IPS-18a (cell line): Measurements from ENCODE around the gene SLC20A1.

Source experiments
- H3K27ac ChIP-seq: one replicate; pipeline ENCODE4 v1.5.1; 2013; ENCODE audit warnings: low read length
- H3K27me3 ChIP-seq: one replicate; pipeline ENCODE4 v1.6.1; 2013; ENCODE audit warnings: mild to moderate bottlenecking, low read length; ENCODE audit not compliant: control insufficient read depth, insufficient read depth
- H3K36me3 ChIP-seq: one replicate; pipeline ENCODE4 v1.6.1; 2013; ENCODE audit warnings: low read depth, low read length; ENCODE audit not compliant: control insufficient read depth
- H3K4me1 ChIP-seq: one replicate; pipeline ENCODE4 v1.6.1; 2013; ENCODE audit warnings: low read depth, low read length; ENCODE audit not compliant: control insufficient read depth
- H3K4me3 ChIP-seq: one replicate; pipeline ENCODE4 v1.5.1; 2013; ENCODE audit warnings: low read length
- H3K9ac ChIP-seq: one replicate; pipeline ENCODE4 v1.6.1; 2013; ENCODE audit warnings: mild to moderate bottlenecking, low read length, moderate library complexity
- H3K9me3 ChIP-seq: one replicate; pipeline ENCODE4 v1.6.1; 2013; ENCODE audit warnings: low read depth, low read length; ENCODE audit not compliant: control insufficient read depth

SLC20A1 gene

GRCh38 chr2:112671801-112672200, 26.1 kb downstream of the SLC20A1 start:
- Histone ChIP-seq H3K27ac (no peak overlapping the region), H3K36me3 (no peaks in the 10 kb centered on the region), H3K4me3 (no peak overlapping the region), H3K27me3 (no peaks in the 10 kb centered on the region), H3K9ac (no peak overlapping the region), H3K9me3 (no peaks in the 10 kb centered on the region), H3K4me1 (peaks cover 5% of the 10 kb centered on the region)

GRCh38 chr2:112673008-112673407, 27.3 kb downstream of the SLC20A1 start:
- Histone ChIP-seq H3K36me3 (no peaks in the 10 kb centered on the region), H3K4me3 (no peak overlapping the region), H3K9me3 (no peaks in the 10 kb centered on the region), H3K27ac (no peak overlapping the region), H3K9ac (no peak overlapping the region), H3K27me3 (no peaks in the 10 kb centered on the region), H3K4me1 (peaks cover 5% of the 10 kb centered on the region)

- H3K4me1 ChIP-seq = peaks cover 5% of the 10 kb centered on the region
- H3K27ac ChIP-seq = no peak overlapping the region
- no peaks in the 10 kb centered on the region for H3K9me3 ChIP-seq
- no peaks in the 10 kb centered on the region for H3K36me3 ChIP-seq
- no peak overlapping the region for H3K9ac ChIP-seq
- no peaks in the 10 kb centered on the region for H3K27me3 ChIP-seq
- H3K4me3 ChIP-seq = no peak overlapping the region
Measured at GRCh38 chr2:112674229-112674628, 28.5 kb downstream of the SLC20A1 start.

GRCh38 chr2:112679484-112679883, 33.7 kb downstream of the SLC20A1 start:
- H3K4me3 ChIP-seq = no peak overlapping the region
- H3K27me3 ChIP-seq = no peaks in the 10 kb centered on the region
- no peak overlapping the region for H3K27ac ChIP-seq
- H3K9me3 ChIP-seq = no peaks in the 10 kb centered on the region
- H3K4me1 ChIP-seq = no peaks in the 10 kb centered on the region
- no peak overlapping the region for H3K9ac ChIP-seq
- H3K36me3 ChIP-seq = no peaks in the 10 kb centered on the region

- Histone ChIP-seq H3K27me3 (no peaks in the 10 kb centered on the region), H3K9me3 (no peaks in the 10 kb centered on the region), H3K27ac (no peak overlapping the region), H3K36me3 (no peaks in the 10 kb centered on the region), H3K4me3 (no peak overlapping the region), H3K9ac (no peak overlapping the region), H3K4me1 (no peaks in the 10 kb centered on the region)
Measured at GRCh38 chr2:112680666-112681101, 34.9 kb downstream of the SLC20A1 start.

GRCh38 chr2:112682101-112682500, 36.4 kb downstream of the SLC20A1 start:
- Histone ChIP-seq H3K4me1 (no peaks in the 10 kb centered on the region), H3K9me3 (no peaks in the 10 kb centered on the region), H3K4me3 (no peak overlapping the region), H3K36me3 (no peaks in the 10 kb centered on the region), H3K27me3 (no peaks in the 10 kb centered on the region), H3K9ac (no peak overlapping the region), H3K27ac (no peak overlapping the region)

- Histone ChIP-seq H3K27ac (no peak overlapping the region), H3K9ac (no peak overlapping the region), H3K9me3 (no peaks in the 10 kb centered on the region), H3K4me3 (no peak overlapping the region), H3K36me3 (no peaks in the 10 kb centered on the region), H3K4me1 (no peaks in the 10 kb centered on the region), H3K27me3 (no peaks in the 10 kb centered on the region)
Measured at GRCh38 chr2:112683550-112684414, 38.0 kb downstream of the SLC20A1 start.

GRCh38 chr2:112684415-112684775, 38.7 kb downstream of the SLC20A1 start:
- no peak overlapping the region for H3K27ac ChIP-seq
- H3K9ac ChIP-seq = no peak overlapping the region
- no peaks in the 10 kb centered on the region for H3K36me3 ChIP-seq
- no peaks in the 10 kb centered on the region for H3K27me3 ChIP-seq
- H3K9me3 ChIP-seq = no peaks in the 10 kb centered on the region
- no peaks in the 10 kb centered on the region for H3K4me1 ChIP-seq
- H3K4me3 ChIP-seq = no peak overlapping the region

GRCh38 chr2:112685271-112685884, 39.6 kb downstream of the SLC20A1 start:
- H3K9ac ChIP-seq = no peak overlapping the region
- no peaks in the 10 kb centered on the region for H3K4me1 ChIP-seq
- H3K4me3 ChIP-seq = no peak overlapping the region
- no peaks in the 10 kb centered on the region for H3K36me3 ChIP-seq
- H3K27ac ChIP-seq = no peak overlapping the region
- H3K27me3 ChIP-seq = no peaks in the 10 kb centered on the region
- no peaks in the 10 kb centered on the region for H3K9me3 ChIP-seq

- Histone ChIP-seq H3K27me3 (no peaks in the 10 kb centered on the region), H3K36me3 (no peaks in the 10 kb centered on the region), H3K9ac (no peak overlapping the region), H3K27ac (no peak overlapping the region), H3K9me3 (no peaks in the 10 kb centered on the region), H3K4me3 (no peak overlapping the region), H3K4me1 (no peaks in the 10 kb centered on the region)
Measured at GRCh38 chr2:112686348-112687217, 40.8 kb downstream of the SLC20A1 start.

- Histone ChIP-seq H3K9me3 (no peaks in the 10 kb centered on the region), H3K4me1 (peaks cover 3% of the 10 kb centered on the region), H3K27me3 (no peaks in the 10 kb centered on the region), H3K36me3 (no peaks in the 10 kb centered on the region), H3K9ac (no peak overlapping the region), H3K27ac (no peak overlapping the region), H3K4me3 (no peak overlapping the region)
Measured at GRCh38 chr2:112687522-112687921, 41.8 kb downstream of the SLC20A1 start.
